Pancreas (tissue), 10 donors: ENCODE measurements around the gene RPIA. TPM values are rescaled to one million over a fixed set of nuclear protein-coding genes. Genes with fewer than 3 reads are reported as not detected.

ENCODE experiments used
- ATAC-seq, 4 donors: fragments of 200-7000 bp; cut with Tn5 transposase; one replicate each; pipeline versions ENCODE4 v1.8.0 to v1.9.1; 2020; ENCODE audit warnings: mild to moderate bottlenecking in 4 of 4, moderate library complexity in 4 of 4
- DNase-seq, 6 donors: peaks; one replicate each; pipeline ENCODE4 v3.0.0-alpha.2; 2020
- FAIRE-seq: peaks from 2 replicates; lab custom pipeline; 2012; peaks lifted over from hg19 to GRCh38; lab: Jason Lieb, UNC
- H3K27ac ChIP-seq, 4 donors: fragments of 200-600 bp; sonication (generic); 1 replicate in 3 of 4; 2 replicates in 1 of 4; pipeline versions ENCODE4 v1.5.0 to v1.8.0; 2020
- H3K27me3 ChIP-seq, 4 donors: fragments of 200-600 bp; one replicate each; pipeline ENCODE4 v1.8.0; 2021
- H3K36me3 ChIP-seq, 3 donors: fragments of 200-600 bp; sonication (generic) in 1 of 3; one replicate each; pipeline versions ENCODE4 v1.5.0 to v1.8.0; 2020 to 2021
- H3K4me1 ChIP-seq, 3 donors: fragments of 200-600 bp; one replicate each; pipeline ENCODE4 v1.8.0; 2021
- H3K4me3 ChIP-seq, 4 donors: fragments of 200-600 bp; sonication (generic) in 2 of 4; one replicate each; pipeline versions ENCODE4 v1.5.0 to v1.8.0; 2020 to 2021
- H3K9me3 ChIP-seq, 4 donors: fragments of 200-600 bp; one replicate each; pipeline ENCODE4 v1.8.0; 2021
- WGBS, 2 donors: extraction: QIAGEN DNeasy Blood & Tissue Kit; methylation state at CpG; one replicate each; pipeline ENCODE4 v1.1.7; 2013; 5-methylcytosine and 5-hydroxymethylcytosine counted together
- intact Hi-C, 3 donors: fragments of 100-400 bp; cut with DNase I; formaldehyde crosslinking; loops; one replicate each; pipeline versions ENCODE4 v1.11.1 to v1.14.2; 2022
- polyA plus RNA-seq, 2 donors: library from polyadenylated mRNA; stranded (reverse); fragments of 200-250 nt; gene quantifications; one replicate each; pipeline ENCODE4 v1.2.3, GENCODE V29; 2013
- total RNA-seq, 6 donors: library from RNA; stranded (reverse); fragmentation: NEBNext Ultra II Directional in 4 of 6; extraction: Animal tissue kit (Norgen Biotek cat#: 25700) in 4 of 6; gene quantifications; one replicate each; pipeline versions ENCODE4 v1.2.1 to v1.2.4, GENCODE V29; 2021 to 2023
- TF ChIP-seq, protein P1 (sequence below), 4 donors: fragments of 200-600 bp; sonication (generic) in 3 of 4; IDR thresholded peaks; one replicate each; pipeline versions ENCODE4 v1.5.0 to v1.8.0; 2021; ENCODE audit warnings: antibody characterized with exemption in 4 of 4
- donor health status: healthy with polysubstance abuse.
- donor health status: DM: no; HTN: no; CAD: no; lungs with moderate emphysema.
- donor health status: DM: no; HTN: no; CAD: no.
- donor health status: control.
- donor health status: control.
- donor health status: Bipolar disorder and iron deficiency.
- donor health status: DM: yes; HTN: yes; CAD: no.
- donor health status: DM: no; HTN: no; CAD: no.
- donor health status: DM: no; HTN: no; CAD: no.
- donor health status: DM: yes; HTN: yes; CAD: no.

The RPIA gene
- total and polyA plus RNA-seq, 8 donors = 8.5 to 15.4 (median 10.3) TPM

DNA sequence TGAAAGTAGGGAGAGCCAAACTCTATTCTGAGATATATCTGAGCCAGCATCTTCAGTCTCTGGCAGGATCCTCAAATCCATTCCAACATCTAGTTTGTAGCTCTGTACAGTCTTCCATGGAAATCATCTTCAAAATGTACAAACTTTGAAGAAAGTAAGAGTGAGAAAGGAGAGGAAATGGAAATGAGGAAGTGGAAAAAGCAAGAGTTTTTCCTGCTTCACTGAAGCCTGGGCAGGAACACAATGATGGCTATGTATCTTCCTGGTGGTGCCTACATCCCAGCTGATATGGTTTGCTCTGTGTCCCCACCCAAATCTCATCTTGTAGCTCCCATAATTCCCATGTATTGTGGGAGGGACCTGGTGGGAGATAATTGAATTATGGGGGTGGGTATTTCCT is 4.1 kb upstream of the RPIA start:
- no peak for ATAC-seq
- no peak for FAIRE-seq
- intact Hi-C loops = no loop called here
- TF ChIP-seq, protein P1, sequence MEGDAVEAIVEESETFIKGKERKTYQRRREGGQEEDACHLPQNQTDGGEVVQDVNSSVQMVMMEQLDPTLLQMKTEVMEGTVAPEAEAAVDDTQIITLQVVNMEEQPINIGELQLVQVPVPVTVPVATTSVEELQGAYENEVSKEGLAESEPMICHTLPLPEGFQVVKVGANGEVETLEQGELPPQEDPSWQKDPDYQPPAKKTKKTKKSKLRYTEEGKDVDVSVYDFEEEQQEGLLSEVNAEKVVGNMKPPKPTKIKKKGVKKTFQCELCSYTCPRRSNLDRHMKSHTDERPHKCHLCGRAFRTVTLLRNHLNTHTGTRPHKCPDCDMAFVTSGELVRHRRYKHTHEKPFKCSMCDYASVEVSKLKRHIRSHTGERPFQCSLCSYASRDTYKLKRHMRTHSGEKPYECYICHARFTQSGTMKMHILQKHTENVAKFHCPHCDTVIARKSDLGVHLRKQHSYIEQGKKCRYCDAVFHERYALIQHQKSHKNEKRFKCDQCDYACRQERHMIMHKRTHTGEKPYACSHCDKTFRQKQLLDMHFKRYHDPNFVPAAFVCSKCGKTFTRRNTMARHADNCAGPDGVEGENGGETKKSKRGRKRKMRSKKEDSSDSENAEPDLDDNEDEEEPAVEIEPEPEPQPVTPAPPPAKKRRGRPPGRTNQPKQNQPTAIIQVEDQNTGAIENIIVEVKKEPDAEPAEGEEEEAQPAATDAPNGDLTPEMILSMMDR (IDR thresholded peaks at IDR 0.05) = no peak
- H3K4me1 ChIP-seq = peaks cover 0 to 10% (median 8%) of the 10 kb centered on the region in 3 donors
- no peak overlapping the region for H3K27ac ChIP-seq
- H3K9me3 ChIP-seq = no peaks in the 10 kb centered on the region
- H3K4me3 ChIP-seq = no peak overlapping the region
- no peaks in the 10 kb centered on the region for H3K36me3 ChIP-seq
- no peak for DNase-seq
- no peaks in the 10 kb centered on the region for H3K27me3 ChIP-seq

DNA sequence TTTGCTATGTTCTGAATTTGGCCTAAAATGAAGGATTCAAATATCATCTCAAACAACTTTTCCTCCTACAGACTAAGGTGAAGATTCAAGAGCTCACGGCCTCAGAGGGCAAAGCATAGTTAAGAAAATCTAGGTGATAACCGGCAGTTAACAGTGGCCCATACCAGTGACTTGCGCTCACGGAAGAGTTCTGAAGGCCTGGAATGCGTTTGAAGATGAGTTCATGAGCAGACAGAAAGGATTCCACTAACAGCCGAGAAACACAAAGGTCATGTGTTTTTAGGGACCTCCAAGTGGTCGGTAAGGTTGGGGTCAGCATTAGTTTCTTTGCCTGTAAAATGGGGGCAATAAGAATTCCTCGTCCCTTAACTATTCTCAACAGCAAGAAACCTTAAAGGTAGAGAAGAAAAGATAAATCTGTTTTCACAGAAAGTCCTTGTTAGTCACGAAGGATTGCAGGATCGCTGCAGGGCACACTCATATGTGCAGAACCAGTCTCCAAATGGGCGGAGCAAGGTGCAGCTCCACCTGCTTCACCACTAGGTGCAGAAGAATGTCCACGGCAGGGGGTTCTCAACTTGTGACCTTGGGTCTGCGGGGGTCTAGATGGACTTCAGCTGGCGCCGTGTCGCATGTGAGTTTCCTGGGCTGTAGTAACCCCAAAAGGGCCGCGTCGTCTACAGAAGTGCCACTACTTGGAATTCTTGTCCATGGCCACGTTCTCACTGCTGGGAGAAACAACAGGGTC is 708 bp upstream of the RPIA start:
- intact Hi-C loops = no loop called here

DNA sequence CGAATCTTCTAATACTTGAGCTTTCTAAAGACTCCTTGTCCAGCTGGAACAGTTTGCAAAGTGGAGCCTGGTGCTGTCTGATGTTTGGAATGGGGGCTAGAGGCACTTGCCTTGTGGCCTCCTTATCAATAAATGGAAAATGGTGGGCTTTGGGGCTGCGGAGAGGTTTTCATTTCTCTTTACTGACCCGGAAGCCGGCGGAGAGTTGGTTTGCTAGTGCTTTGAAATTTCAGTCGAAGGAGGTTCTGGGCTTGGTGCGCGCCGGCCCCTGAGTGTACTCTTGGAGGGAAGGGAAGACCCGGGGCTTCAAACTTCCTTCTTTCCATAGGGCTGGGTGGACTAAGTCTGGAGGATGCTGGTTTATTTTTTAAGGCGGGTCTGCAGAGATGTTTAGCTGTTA is 714 bp downstream of the RPIA start:
- H3K27ac ChIP-seq = peak overlapping the region; percentile 74 to 82 (median 78)
- DNase-seq = peak in 5 of 6 donors; percentile 22 to 67 (median 43)
- intact Hi-C loops = no loop called here
- TF ChIP-seq, protein P1 (IDR thresholded peaks at IDR 0.05) = no peak
- H3K36me3 ChIP-seq = no peaks in the 10 kb centered on the region
- FAIRE-seq = no peak
- H3K4me1 ChIP-seq = peaks cover 19 to 41% (median 25%) of the 10 kb centered on the region in 3 donors
- ATAC-seq = peak; percentile 10 to 24 (median 14)
- WGBS, 2 donors = 2% methylated on average over 11 of the region's 11 CpGs
- no peaks in the 10 kb centered on the region for H3K27me3 ChIP-seq
- peak overlapping the region; percentile 59 to 84 (median 68) for H3K4me3 ChIP-seq
- no peaks in the 10 kb centered on the region for H3K9me3 ChIP-seq

More for the DNA sequence above, 708 bp upstream of the RPIA start:
- FAIRE-seq (no peak), DNase-seq (peak; percentile 54 to 69 (median 62)), ATAC-seq (peak; percentile 29 to 49 (median 46))
- Histone ChIP-seq H3K9me3 (no peaks in the 10 kb centered on the region), H3K36me3 (no peaks in the 10 kb centered on the region), H3K27ac (peak overlapping the region; percentile 74 to 81 (median 78)), H3K4me3 (peak overlapping the region; percentile 58 to 74 (median 60)), H3K27me3 (no peaks in the 10 kb centered on the region), H3K4me1 (peaks cover 7 to 34% (median 20%) of the 10 kb centered on the region in 3 donors)
- TF ChIP-seq, protein P1 (IDR thresholded peaks at IDR 0.05) = no peak
- WGBS, 2 donors = 26 to 31% methylated on average over 20 of the region's 20 CpGs

DNA sequence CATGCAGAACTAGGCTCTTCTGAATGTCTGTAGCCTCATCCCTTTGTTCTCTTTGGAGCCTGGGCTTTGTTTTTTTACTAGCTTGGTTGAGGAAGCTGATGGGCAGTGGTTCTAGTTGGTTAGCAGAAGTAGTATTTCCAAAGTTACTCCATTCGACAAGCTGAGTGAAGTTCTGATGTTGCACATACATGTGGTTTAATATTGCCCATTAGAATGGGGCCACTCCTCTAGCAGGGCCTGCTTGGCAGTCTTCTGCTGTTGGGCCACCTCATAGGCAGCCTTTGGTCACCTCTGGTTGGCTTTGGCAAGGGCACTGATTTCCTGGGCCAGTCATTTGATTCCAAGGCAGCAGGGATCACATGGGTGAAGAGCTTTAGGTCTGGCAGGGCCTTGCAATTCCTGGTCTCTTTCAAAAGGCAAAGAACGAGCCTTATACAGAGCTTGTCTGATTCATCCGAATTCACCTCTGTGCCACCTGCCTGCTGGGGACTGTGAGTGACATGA is 2.5 kb downstream of the RPIA start:
- ATAC-seq = peak in 2 of 4 donors; percentile 13 to 20
- peak overlapping the region in 3 of 4 donors; percentile 0 to 38 (median 12) for H3K27ac ChIP-seq
- H3K27me3 ChIP-seq = no peaks in the 10 kb centered on the region
- TF ChIP-seq, protein P1 (IDR thresholded peaks at IDR 0.05) = no peak
- H3K36me3 ChIP-seq = no peaks in the 10 kb centered on the region
- FAIRE-seq = no peak
- peak in 4 of 6 donors; percentile 54 to 77 (median 70) for DNase-seq
- WGBS, 2 donors = 51 to 56% methylated on average over 3 of the region's 3 CpGs
- intact Hi-C loops = no loop called here
- H3K4me3 ChIP-seq = no peak overlapping the region
- peaks cover 32 to 56% (median 39%) of the 10 kb centered on the region in 3 donors for H3K4me1 ChIP-seq
- H3K9me3 ChIP-seq = no peaks in the 10 kb centered on the region

DNA sequence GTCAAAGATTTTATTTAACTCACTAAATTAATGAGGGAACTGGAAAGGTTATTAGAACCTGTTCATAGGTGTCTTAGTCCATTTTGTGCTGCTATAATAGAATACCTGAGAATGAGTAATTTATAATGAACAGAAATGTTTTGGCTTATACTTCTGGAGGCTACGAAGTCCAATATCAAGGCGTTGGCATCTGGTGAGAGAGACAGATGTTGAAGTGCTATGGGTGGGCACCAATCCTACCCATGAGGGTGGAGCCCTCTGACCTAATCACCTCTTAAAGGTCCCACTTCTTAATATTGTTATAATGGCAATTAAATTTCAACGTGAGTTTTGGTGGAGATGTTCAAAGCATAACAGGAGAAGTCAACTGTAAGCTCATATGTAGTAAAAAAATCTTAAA is 5.1 kb downstream of the RPIA start:
- H3K4me3 ChIP-seq = no peak overlapping the region
- WGBS, 2 donors = 67 to 72% methylated on average over 3 of the region's 3 CpGs
- no peak for DNase-seq
- no peak for FAIRE-seq
- no peaks in the 10 kb centered on the region for H3K9me3 ChIP-seq
- no peak overlapping the region for H3K27ac ChIP-seq
- H3K27me3 ChIP-seq = no peaks in the 10 kb centered on the region
- no peak for ATAC-seq
- H3K36me3 ChIP-seq = no peaks in the 10 kb centered on the region
- intact Hi-C loops = no loop called here
- H3K4me1 ChIP-seq = peaks cover 47 to 58% (median 50%) of the 10 kb centered on the region in 3 donors
- TF ChIP-seq, protein P1 (IDR thresholded peaks at IDR 0.05) = no peak
